Cortex of kidney (tissue), 1 donor: ENCODE data around the gene ADAM12.
"Not testable (repeated sequence)": the region's sequence is repeated elsewhere in the genome, so short reads cannot be mapped to it uniquely, and the experiment has no call there.

Experiments used
- DNase-seq: peaks from one replicate; lab custom pipeline; 2025; lab: John Stamatoyannopoulos, UW

Gene ADAM12

DNA sequence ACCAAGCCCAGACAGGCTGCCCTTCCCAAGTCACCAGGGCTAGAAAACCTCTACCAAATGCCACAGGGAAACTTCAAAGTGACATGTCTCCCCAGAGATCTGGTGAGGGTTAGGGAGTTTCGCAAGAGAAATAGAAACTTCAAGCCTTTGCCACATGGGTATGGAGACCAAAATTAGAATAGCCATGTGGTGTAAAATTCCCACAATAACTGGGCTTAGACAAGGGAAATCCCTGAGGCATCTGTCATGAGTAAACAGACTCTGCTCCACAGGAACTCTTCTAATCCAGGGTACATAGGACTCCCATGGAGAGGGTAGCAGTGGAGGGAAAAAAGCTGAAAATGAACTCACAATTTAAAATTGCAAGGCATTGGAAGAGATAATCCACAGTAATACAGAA lies 14.3 kb downstream of the ADAM12 start:
- DNase-seq = no peak

DNA sequence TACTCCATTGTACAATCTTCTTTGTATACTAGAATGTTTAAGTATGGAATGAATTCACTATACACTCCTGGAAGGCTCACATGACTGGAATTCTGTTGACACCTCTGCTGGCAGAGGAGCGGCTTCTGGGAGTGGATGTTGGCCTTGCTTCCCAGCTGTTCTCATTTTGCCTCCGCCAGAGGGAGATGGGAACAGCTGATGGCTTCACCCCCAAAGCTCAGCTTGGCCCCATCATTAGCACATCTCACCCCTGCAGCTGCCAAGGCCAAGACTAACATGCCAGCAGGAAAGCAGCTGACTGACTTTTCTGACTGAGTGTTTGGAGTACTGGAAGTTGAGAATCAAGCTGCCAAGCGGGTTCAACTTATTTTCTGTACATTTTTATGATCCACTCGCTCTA lies 15.1 kb downstream of the ADAM12 start:
- DNase-seq = no peak

DNA sequence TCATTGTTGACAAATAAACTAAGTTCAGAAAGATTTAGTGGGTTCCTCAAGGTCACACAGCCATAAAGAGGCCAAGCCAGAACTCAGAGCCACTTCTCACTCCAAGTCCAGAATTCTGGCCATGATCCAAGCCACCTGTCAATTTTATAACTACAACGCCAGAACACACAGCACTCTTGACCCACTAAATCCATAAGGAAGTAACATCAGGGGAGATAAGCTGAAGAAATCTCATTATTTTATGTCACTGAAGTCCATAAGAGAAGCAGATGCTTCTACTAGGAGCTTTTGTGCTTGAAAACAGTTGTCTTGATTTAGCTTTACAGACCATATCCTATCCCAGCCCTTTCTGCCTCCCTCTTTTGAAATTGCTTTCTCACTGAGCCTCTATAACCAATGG lies 15.9 kb downstream of the ADAM12 start:
- no peak for DNase-seq

DNA sequence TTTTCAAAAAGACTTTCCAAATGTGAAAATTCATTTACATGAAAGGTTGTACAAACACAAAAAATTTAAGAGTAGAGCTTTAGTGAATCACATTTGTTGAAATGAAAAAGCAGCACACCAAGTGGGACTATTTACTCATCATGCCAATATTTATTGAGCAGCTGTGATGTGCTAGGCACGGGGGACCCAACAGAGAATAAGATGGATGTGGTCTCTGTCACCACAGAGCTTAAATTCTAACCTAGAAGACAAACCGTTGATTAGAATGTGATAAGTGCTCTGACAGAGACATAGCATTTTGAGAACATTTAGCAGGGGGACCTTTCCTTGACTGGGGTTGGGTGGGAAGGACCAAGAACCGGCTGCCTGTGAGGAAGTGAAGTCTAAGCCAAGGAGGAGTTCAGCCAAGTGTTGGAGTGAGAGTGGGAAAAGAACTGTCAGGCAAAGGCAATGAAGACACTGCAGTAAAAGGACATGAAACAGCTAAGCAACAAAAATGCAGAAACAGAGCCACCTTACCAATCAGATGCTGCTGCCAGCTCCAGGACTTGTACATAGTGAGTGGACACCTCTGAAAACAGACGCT lies 19.1 kb downstream of the ADAM12 start:
- no peak for DNase-seq

DNA sequence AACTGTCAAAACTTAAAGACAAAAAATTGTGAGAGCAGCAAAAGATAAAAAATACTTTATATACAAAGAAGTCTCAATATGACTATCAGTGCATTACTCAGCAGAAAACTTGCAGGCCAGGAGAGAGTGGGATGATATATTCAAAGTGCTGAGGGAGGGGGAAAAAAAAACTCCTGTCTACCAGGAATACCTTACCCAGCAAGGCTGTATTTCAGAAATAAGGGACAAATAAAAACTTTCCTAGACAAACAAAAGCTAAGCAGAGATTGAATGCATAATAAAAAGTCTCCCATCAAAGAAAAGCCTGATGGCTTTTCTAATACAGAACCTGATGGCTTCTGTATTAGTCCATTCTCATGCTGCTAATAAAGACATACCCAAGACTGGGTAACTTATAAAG lies 31.1 kb downstream of the ADAM12 start:
- DNase-seq = no peak

DNA sequence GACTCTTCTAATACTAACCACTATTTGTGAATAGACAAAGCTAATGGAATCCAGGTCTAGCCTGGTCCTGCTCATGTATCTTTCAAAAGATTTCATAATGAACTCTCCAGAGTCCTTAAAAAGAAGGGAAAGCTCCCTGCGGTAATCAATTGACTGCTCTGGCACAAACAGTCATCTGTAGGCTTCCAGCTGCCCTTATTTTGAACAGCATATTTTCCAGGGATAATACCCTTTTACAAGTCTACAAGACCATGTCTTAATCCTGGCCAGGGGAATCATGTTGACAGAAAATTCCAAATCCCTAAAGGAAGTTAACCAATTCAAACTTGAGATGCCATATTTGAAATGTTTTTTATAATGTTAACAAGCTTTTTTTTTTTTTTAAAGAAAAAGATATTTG lies 34.6 kb downstream of the ADAM12 start:
- DNase-seq = no peak

DNA sequence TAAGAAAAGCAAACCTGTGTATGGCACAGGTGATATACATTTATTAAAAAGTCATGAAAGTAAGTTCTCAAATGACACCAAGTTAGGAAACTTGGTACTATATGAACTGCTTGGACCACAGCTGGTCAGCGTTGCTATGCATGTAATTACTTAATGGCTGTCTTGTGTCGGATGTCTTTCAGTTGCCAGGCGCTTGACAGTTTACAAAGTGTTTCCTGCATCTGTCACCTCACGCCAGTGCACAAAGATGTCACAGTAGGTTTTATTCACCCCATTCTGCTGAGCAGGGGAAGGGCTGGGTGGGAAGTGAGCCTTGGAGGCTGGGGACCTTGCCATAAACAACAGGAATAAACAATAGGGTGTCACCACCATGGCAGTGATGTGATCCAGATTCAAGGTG lies 35.8 kb downstream of the ADAM12 start:
- DNase-seq = no peak

DNA sequence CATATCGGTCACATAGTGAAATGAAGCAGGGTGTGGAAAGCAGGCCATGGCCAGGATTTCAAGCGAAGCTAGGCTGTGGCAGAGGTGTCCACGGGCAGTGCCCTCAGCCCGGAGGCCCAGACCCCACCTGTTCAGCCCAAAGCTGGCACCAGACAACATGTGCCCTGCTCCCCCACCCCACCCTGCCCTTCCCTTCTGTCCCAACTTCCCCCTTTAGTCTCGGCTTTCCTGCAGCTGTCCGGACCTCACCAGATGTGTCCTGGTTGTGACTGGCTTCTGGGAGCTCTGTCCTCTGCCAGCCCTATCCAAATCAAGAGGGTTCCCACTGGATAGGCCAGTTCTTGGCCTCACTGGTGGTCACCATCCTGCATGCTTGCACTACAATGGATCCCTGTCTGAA lies 37.3 kb downstream of the ADAM12 start:
- no peak for DNase-seq

DNA sequence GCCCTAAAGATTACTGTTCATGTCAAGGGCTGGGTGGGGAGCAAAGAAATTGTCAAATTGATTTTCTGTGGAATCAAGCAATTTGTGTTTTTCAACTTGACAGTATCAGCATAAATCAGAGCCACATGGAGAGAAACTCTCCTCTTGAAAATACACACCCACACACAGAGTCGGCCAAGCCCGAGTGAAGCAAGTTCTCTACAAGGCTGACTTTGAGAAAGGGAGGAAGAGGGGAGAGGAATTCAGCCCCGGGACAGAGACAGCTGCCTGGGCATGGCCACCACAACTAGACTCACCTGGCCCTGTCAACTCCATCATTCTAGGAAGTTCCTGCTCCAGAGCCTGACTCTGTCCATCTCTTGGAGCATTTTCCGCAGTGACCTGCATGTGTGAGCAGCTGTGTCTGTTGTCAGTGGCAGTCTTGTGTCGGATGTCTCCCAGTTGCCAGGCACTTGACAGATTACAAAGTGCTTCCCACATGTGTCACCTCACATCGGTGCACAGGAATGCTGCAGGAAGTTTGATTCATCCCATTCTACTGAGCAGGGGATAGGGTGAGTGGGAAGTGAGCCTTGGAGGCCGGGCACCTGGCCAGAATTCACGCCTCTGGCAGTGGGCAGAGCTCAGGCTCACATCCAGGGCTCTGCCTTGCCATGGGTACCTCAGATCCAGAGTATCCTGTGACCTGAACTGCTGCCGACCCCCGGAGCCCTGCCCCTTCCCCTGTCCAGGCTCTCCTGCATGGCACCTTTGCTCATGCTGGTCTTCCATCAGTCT lies 37.9 kb downstream of the ADAM12 start:
- DNase-seq = no peak

DNA sequence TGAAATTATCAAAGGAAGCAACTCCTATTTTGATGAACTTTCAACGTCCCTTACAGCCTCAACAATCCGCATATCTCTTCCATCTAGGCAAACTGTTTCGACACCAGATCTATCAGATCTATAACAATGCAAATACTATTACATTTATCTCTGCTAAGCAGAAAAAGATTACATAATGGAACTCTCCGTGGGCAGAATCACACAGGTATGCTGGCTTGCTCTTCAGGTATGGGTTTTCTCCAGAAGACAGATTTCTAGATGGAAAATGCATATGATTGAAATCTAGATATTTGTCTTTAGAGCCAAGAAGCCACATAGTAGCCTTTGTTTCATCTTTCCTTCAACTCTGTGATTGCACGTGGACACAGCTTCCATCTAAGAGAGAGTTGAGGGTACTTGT lies 38.6 kb downstream of the ADAM12 start:
- no peak for DNase-seq

DNA sequence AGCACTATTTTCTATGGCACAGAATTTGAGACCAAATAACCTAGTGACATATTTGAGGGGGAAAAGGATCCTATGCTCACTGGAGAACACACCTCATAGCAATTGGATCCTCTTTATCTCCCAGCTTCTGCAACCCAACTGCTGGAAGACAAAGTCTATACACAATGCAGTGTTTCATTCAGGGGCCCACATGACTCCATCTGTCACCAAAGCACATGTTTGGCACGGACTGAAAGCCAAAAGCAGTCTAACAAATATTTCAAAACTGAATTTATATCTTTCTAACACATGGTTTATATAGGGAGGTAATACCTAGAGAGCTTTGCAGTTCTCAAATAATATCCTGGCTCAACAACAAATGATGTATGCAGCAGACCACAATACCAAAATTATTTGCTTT lies 39.2 kb downstream of the ADAM12 start:
- DNase-seq = no peak

DNA sequence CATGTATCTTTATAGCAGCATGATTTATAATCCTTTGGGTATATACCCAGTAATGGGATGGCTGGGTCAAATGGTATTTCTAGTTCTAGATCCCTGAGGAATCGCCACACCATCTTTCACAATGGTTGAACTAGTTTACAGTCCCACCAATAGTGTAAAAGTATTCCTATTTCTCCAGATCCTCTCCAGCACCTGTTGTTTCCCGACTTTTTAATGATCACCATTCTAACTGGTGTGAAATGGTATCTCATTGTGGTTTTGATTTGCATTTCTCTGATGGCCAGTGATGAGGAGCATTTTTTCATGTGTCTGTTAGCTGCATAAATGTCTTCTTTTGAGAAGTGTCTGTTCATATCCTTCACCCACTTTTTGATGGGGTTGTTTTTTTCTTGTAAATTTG lies 44.8 kb downstream of the ADAM12 start:
- DNase-seq = not testable (repeated sequence)

DNA sequence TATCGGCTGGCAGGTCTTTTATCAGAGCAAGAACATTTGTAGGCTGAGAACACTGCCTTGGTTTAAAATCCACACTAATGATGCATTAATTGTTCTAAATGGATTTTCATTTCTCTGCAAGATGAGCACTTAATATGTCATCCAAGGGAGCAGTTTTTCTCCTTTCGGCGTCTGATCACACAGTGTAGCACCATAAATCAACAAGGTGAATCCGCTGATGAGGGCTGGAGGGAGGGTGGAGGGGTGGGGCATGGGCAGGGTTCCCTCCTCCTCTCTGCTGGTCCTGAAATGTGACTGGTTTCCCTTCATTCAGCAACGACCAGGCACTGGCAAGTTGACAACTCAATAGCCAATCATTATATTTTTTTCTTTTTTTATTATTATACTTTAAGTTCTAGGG lies 45.6 kb downstream of the ADAM12 start:
- DNase-seq = no peak

DNA sequence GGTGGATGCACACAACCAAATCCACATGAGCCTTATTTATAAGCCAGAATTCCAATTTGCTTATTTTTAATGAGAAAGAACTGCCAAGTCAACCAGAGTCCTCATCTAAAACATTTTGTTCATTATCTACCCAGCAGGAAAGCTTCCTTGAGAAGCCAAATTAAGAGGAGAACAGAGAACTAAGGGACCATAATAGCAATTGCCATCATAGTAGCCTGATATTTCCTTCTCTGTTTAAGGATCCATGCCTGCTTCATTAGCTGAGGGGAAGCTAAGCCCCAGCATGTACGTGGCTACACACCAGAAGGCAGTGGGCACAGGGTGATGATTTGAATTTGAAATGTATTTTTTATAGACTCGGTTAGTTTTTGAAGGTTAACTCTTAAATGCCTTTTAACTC lies 46.8 kb downstream of the ADAM12 start:
- DNase-seq = no peak

DNA sequence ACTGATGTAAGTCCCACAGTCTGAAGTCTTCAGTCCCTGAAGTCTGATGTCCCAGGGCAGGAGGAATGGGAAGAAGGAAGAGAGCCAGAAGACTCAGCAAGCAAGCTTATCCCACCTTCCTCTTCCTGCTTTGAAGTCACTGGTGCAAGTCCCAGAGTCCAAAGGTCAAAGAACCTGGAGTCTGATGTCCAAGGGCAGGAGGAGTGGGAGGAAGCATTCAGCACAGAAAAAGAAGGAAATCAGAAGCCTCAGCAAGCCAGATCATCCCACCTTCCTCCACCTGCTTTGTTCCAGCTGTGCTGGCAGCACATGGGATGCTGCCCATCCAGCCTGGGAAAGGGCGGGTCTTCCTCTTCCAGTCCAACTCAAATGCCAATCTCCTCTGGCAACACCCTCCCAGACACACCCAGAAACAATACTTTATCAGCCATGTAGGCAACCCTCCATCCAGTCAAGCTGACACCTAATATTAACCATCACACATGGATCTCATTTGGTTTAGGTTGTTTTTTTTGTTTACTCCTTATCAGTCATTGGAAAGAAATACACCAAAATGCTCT lies 50.9 kb downstream of the ADAM12 start:
- DNase-seq = no peak

DNA sequence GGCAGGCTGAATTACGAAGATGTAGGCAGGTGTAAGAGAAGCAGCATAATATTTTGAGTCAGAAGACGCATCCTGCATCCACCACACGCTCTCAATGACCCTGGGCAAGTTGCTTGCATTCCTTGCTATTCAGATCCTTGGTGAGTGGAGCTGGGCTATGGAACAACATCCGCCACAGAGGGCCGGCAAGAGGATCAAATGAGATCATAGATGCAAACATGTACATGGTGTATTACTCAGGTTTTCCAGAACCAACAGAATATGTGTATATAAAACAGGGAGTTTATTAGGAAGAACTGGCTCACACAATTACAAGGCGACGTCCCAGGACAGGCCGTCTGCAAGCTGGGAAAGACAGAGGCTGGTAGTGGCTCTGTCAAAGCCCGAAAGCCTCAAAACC lies 51.5 kb downstream of the ADAM12 start:
- DNase-seq = no peak

DNA sequence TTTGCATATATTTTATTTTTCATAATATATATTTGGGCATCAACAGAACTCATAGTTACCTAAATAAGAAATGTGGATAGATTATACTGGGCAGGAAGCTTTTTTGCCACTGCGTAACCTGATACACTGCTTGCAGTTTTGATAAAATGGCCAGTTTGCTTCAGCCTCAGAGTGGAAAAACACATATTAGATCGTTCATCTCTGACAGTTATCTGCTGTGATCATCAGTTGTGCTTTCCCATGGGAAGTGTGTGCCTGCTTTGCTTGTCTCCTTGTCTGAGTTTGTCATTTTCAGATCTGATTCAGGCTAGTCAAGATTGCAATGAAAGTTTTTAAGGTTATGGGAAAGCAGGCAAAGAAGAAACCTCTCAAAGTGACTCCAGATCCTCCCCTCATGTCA lies 54.0 kb downstream of the ADAM12 start:
- no peak for DNase-seq

DNA sequence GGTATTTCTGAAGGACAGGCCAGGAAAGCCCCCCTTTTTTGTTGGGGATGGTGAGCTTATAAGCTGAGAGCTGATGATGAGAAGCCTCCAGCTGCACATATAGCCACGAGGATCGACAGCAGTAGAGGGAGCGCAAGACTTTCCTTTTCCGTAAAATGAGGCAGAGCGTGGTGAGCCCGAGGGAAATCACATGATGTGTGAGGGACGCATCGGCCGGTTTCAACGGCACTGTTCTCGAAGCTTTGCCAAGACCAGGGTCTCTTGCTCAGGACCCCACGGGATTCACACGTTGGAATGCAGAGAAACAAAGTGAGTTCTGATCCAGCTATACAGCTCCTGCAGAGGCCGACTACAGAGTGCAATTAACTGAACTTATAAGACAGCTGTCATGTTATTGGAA lies 55.7 kb downstream of the ADAM12 start:
- no peak for DNase-seq

DNA sequence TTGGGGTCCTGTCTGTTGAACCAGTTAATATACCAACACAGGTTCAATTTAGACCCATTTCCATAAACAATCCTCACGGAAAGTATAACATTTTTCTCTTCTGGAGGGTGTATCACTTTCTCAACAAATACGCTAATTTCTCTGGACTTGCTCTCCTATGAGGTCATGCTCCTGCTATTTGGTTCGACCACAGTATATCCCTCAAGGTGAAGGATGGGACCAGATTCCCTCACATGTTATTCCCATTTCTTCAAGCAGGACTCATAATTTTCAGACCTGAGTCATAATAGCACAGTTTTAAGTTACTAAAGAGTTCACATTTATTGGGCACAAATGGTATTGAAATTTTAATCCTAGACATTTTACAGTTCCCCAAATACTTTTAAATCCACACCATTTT lies 57.2 kb downstream of the ADAM12 start:
- DNase-seq = no peak

DNA sequence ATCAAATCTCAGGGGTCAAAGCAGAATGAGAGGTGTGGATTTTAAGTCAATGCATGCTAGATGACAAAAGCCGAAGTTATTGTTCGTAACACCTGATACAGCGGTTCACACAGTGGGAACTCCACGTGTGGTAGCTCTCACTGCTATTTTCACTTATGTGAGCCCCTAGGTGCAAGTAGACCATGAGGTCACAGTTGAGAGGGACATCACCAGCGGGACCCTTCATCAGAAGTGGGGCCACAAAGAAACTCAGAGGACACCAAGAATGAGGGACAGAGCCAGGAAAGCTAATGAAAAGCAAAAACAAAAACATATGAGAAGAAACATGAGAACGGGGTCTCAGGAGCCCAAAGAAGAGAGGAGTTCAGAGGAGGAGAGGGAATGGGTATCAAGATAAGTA lies 63.5 kb downstream of the ADAM12 start:
- DNase-seq = no peak

DNA sequence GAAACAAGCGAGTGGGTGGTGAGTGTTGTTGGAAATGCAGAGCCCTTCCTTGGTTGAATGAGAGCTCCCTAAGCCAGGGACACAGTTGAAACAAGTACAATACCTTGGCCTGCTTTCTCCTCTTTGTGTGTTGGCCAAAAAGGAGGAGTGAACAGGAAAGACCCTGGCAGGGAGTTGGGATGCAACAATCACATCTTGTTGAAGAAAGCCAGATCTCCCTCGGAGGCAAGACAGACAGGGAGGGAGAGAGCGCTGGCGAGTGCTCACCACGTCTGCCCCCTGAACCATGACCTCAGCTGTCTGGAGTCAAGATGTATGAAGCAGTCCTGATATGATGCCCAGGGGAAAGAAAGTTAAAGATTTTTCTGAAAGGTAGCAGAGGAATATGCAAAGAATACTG lies 66.8 kb downstream of the ADAM12 start:
- no peak for DNase-seq

DNA sequence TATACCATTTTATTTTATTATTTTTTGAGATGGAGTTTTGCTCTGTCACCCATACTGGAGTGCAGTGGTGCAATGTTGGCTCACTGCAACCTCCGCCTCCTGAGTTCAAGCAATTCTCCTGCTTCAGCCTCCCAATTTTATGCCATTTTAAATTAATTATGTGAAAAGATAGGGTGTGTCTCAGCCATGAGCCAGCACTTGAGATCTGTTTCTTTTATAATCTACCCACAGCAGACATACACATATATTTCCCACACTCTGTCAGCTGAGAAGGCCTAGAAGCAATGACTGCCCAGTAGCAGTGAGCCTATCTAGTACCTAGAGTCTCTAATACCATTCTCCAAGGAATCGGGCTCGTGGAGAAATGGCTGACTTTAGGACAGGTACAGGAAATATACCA lies 70.5 kb downstream of the ADAM12 start:
- no peak for DNase-seq

DNA sequence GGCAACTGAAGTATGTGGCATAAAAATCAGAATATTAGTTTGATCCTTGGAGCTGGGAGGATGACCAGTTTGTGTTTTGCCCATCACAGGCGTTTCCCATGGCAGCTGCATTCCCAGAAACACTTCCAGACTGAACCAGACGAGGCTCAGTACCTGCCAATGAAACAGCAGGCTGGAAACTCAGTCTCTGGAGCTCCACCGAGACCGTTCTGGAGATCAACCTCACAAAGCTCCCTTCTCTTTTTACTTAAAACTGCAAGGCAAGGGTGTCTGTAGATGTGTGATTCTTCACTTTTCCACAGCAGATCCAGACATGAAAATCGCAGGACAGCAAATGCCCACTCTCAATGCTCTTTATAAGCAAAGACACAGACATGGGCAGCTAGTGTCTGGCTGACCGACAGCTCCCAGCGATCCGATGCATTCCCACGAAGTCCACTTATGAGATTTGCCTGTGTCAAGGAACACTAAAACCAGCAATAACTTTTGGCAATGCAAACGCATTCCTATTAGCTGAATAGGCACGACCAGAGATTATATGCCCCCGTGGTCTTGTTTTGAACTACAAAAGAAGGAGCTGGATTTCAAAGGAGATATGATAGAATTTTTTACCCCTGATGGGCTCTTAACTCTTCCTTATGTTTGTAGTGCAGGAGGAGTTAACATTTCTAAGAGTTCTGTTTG lies 72.6 kb downstream of the ADAM12 start:
- no peak for DNase-seq
